T-cell (primary cell): ENCODE results near the gene PDXDC1. TPM values are rescaled to one million over a fixed set of nuclear protein-coding genes. Genes with fewer than 3 reads are reported as not detected.

Experiments used
- ATAC-seq, 4 experiments: fragments of 200-7000 bp in 3 of 4; fragments of 150-1000 bp in 1 of 4; cut with Tn5 transposase; replicated peaks in 1 of 4; 1 replicate in 3 of 4; 2 replicates in 1 of 4; pipeline ENCODE4 v1.10.0; 2021; ENCODE audit warnings: moderate library complexity in 3 of 4, mild to moderate bottlenecking in 2 of 4, moderate number of reproducible peaks in 1 of 4
- CTCF ChIA-PET, 2 donors: fragments of 300-600 bp; sonication (Branson Sonifier 250); formaldehyde crosslinking; loops; one replicate each; lab custom pipeline; 2022; ENCODE audit warnings: antibody characterized with exemption in 2 of 2; lab: Charles Lee
- POLR2A ChIA-PET, 2 donors: fragments of 300-600 bp; sonication (Branson Sonifier 250); formaldehyde crosslinking; loops; one replicate each; lab custom pipeline; 2022; ENCODE audit warnings: antibody characterized with exemption in 2 of 2; lab: Charles Lee
- DNase-seq, 35 experiments: peaks; one replicate each; pipeline versions ENCODE4 v3.0.0 to v3.0.0-alpha.2; 2013 to 2023
- H3K27ac ChIP-seq: one replicate; pipeline ENCODE4 v1.5.1; 2013; ENCODE audit warnings: low read length
- H3K27me3 ChIP-seq, 2 experiments: replicated peaks in 1 of 2; 1 replicate in 1 of 2; 2 replicates in 1 of 2; pipeline versions ENCODE4 v1.6.1 to v1.7.0; 2013; ENCODE audit warnings: low read length in 1 of 2, mixed read lengths in 1 of 2; ENCODE audit not compliant: control insufficient read depth in 2 of 2, insufficient read depth in 2 of 2; ENCODE audit errors: extremely low read depth in 1 of 2
- H3K36me3 ChIP-seq, 2 donors: 1 replicate in 1 of 2; 2 replicates in 1 of 2; pipeline versions ENCODE4 v1.6.1 to v1.7.0; 2013; ENCODE audit warnings: low read length in 1 of 2; ENCODE audit not compliant: control insufficient read depth in 2 of 2, insufficient read depth in 1 of 2; ENCODE audit errors: extremely low read depth in 1 of 2
- H3K4me1 ChIP-seq, 2 experiments: 1 replicate in 1 of 2; 2 replicates in 1 of 2; pipeline versions ENCODE4 v1.6.1 to v1.7.0; 2013; ENCODE audit warnings: low read length in 2 of 2, mixed read lengths in 1 of 2; ENCODE audit not compliant: insufficient read depth in 2 of 2, control insufficient read depth in 1 of 2; ENCODE audit errors: extremely low read depth in 1 of 2
- H3K4me3 ChIP-seq, 2 donors: 1 replicate in 1 of 2; 2 replicates in 1 of 2; pipeline versions ENCODE4 v1.5.1 to v1.7.0; 2013; ENCODE audit warnings: mild to moderate bottlenecking in 2 of 2, low read length in 1 of 2, moderate library complexity in 1 of 2; ENCODE audit not compliant: control insufficient read depth in 1 of 2; ENCODE audit errors: extremely low read depth in 1 of 2
- H3K9me3 ChIP-seq: 2 replicates; pipeline ENCODE4 v1.7.0; 2013
- H3K27ac Mint-ChIP-seq, 2 donors: one replicate each; pipeline ENCODE4 v1.8.0; 2020 to 2021; ENCODE audit warnings: mild to moderate bottlenecking in 2 of 2, mixed read lengths in 2 of 2
- H3K27me3 Mint-ChIP-seq, 2 donors: one replicate each; pipeline ENCODE4 v1.8.0; 2021 to 2022; ENCODE audit warnings: mixed read lengths in 2 of 2
- H3K36me3 Mint-ChIP-seq: one replicate; pipeline ENCODE4 v1.8.0; 2021; ENCODE audit warnings: mixed read lengths
- H3K4me1 Mint-ChIP-seq, 3 donors: one replicate each; pipeline ENCODE4 v1.8.0; 2020 to 2022; ENCODE audit warnings: mixed read lengths in 3 of 3, mild to moderate bottlenecking in 1 of 3
- H3K4me3 Mint-ChIP-seq, 3 donors: one replicate each; pipeline ENCODE4 v1.8.0; 2020 to 2022; ENCODE audit warnings: mild to moderate bottlenecking in 3 of 3, mixed read lengths in 3 of 3, moderate library complexity in 3 of 3
- H3K9me3 Mint-ChIP-seq, 3 donors: one replicate each; pipeline ENCODE4 v1.8.0; 2020 to 2022; ENCODE audit warnings: mixed read lengths in 3 of 3
- WGBS: methylation state at CpG from one replicate; pipeline ENCODE4 v1.1.5; 2013; ENCODE audit warnings: missing lambda C conversion rate; ENCODE audit not compliant: insufficient coverage; 5-methylcytosine and 5-hydroxymethylcytosine counted together
- total RNA-seq, 35 experiments: library from RNA in 6 of 35; stranded (reverse) in 6 of 35; fragments of 120-200 nt in 1 of 35; gene quantifications; one replicate each; pipeline versions ENCODE4 v1.2.1 to v1.2.4 and lab custom pipeline; 2013 to 2026

The PDXDC1 gene
- total RNA-seq, 5 donors from 2014 or later (not counting 1 experiment from before 2014, with no cell fraction given) = 63.3 to 84.7 (median 72.4) TPM

DNA sequence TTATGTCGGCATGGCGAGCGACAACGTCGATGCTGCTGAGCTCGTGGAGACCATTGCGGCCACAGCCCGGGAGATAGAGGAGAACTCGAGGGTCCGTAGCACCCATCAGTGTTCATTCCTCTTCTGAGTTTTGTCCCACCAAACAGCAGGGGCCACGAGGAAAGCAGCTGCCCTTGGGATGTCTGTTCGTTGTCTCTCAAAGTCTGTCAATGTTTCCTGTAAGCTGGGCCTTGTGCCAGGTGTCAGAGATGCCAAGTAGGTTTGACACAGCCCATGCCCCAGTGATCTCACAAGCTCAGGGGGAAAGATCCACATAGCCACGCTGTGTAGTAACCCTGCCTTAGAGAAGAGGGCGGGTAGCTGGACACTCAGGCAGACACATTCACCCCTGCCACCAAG lies 58.5 kb downstream of the PDXDC1 start:
- peaks cover 0 to 20% of the 10 kb centered on the region in 2 experiments for H3K4me1 ChIP-seq
- 90% methylated on average over 12 of the region's 14 CpGs for WGBS
- ChIA-PET CTCF (no interaction called here), POLR2A (no interaction called here)
- H3K4me3 ChIP-seq = no peak overlapping the region
- no peak overlapping the region for H3K27ac ChIP-seq
- no peak for DNase-seq
- H3K36me3 Mint-ChIP-seq = peaks cover 61% of the 10 kb centered on the region
- peaks cover 17 to 20% (median 18%) of the 10 kb centered on the region in 3 donors for H3K4me1 Mint-ChIP-seq
- ATAC-seq = no peak
- H3K4me3 Mint-ChIP-seq = no peak overlapping the region
- no peaks in the 10 kb centered on the region for H3K9me3 Mint-ChIP-seq
- H3K27me3 Mint-ChIP-seq = no peaks in the 10 kb centered on the region
- H3K27ac Mint-ChIP-seq = no peak overlapping the region
- H3K9me3 ChIP-seq = no peaks in the 10 kb centered on the region
- H3K36me3 ChIP-seq = peaks cover 20 to 84% of the 10 kb centered on the region in 2 donors
- H3K27me3 ChIP-seq = no peaks in the 10 kb centered on the region

DNA sequence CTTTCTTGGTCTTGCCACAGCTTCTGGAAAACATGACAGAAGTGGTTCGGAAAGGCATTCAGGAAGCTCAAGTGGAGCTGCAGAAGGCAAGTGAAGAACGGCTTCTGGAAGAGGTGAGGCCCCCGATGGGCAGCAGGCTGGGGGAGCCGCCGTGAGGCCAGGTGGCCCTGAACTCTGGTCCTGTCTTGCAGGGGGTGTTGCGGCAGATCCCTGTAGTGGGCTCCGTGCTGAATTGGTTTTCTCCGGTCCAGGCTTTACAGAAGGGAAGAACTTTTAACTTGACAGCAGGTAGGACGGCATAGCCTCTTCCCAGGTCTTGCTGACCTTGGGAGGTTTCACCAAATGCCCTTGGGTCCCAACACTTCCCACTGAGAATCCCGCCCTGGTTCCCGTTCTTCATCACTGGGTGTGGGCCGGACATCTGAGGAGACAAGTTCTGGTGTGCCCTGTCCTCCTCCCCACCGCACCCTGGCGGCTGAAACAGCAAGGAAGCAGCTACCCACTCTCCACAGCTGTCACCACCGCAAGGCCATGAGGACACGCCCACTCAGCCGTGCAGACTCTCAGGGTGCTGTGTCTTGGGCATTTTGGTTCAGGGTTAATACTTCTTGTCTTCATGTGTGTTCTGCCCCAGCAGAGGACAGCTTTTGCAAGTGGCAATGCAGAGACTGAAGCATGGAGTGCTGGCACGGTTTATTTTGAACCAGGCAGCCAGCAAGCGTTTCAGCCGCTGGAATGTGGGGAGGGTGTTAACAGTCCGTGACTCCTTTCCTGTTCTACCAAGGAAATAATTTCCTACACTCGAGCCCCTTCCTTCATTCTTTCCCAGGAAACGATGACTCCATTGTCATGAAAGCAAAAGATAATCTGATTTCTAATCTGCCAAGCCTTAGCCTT lies 59.7 kb downstream of the PDXDC1 start:
- ATAC-seq = no peak
- Histone ChIP-seq H3K4me3 (no peak overlapping the region), H3K27ac (no peak overlapping the region), H3K4me1 (peaks cover 0 to 20% of the 10 kb centered on the region in 2 experiments), H3K27me3 (no peaks in the 10 kb centered on the region), H3K9me3 (no peaks in the 10 kb centered on the region), H3K36me3 (peaks cover 23 to 84% of the 10 kb centered on the region in 2 donors)
- ChIA-PET CTCF (no interaction called here), POLR2A (no interaction called here)
- Mint-ChIP-seq H3K4me3 (no peak overlapping the region), H3K27me3 (no peaks in the 10 kb centered on the region), H3K27ac (peak overlapping the region in 1 of 2 donors; percentile 22), H3K4me1 (peaks cover 17 to 20% (median 18%) of the 10 kb centered on the region in 3 donors), H3K36me3 (peaks cover 59% of the 10 kb centered on the region), H3K9me3 (no peaks in the 10 kb centered on the region)
- WGBS = 97% methylated on average over 17 of the region's 23 CpGs
- no peak for DNase-seq

DNA sequence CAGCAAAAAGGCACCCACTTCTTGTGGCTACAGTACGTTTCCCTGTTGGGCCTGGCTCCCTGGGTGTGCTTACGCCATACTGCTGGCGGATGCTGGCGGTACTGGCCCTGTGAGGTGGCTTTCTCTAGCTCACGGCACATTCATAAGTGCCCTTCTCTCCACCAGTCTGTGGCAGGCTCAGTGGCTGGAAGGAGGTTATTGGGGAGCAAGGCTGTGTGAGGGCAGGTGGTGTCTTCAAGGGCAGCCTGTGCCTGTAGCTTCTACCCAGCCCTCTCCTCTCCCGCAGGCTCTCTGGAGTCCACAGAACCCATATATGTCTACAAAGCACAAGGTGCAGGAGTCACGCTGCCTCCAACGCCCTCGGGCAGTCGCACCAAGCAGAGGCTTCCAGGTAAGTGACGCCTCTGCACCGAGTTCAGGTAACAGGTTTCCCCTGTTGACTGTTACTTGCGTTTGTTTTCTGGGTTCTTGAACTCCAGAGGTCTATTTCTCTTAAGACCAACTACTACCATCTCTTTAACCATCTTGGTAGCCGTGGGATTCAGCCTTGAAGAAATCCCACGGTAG lies 60.4 kb downstream of the PDXDC1 start:
- H3K36me3 Mint-ChIP-seq = peaks cover 61% of the 10 kb centered on the region
- no peaks in the 10 kb centered on the region for H3K9me3 Mint-ChIP-seq
- H3K27ac Mint-ChIP-seq = no peak overlapping the region

DNA sequence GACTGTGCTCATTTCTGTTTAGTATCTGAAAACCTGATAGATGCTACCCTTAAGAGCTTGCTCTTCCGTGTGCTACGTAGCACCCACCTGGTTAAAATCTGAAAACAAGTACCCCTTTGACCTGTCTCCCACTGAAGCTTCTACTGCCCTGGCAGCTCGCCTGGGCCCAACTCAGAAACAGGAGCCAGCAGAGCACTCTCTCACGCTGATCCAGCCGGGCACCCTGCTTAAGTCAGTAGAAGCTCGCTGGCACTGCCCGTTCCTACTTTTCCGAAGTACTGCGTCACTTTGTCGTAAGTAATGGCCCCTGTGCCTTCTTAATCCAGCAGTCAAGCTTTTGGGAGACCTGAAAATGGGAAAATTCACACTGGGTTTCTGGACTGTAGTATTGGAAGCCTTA lies 62.2 kb downstream of the PDXDC1 start:
- CTCF ChIA-PET = no interaction called here
- POLR2A ChIA-PET = no interaction called here
- peaks cover 23 to 90% of the 10 kb centered on the region in 2 donors for H3K36me3 ChIP-seq
- H3K9me3 ChIP-seq = no peaks in the 10 kb centered on the region
- Mint-ChIP-seq H3K9me3 (no peaks in the 10 kb centered on the region), H3K36me3 (peaks cover 61% of the 10 kb centered on the region), H3K4me1 (peaks cover 6 to 8% (median 6%) of the 10 kb centered on the region in 3 donors), H3K27me3 (no peaks in the 10 kb centered on the region), H3K27ac (no peak overlapping the region), H3K4me3 (no peak overlapping the region)
- WGBS = 76% methylated on average over 4 of the region's 10 CpGs
- H3K27me3 ChIP-seq = no peaks in the 10 kb centered on the region
- DNase-seq (no peak), ATAC-seq (no peak)
- H3K27ac ChIP-seq = no peak overlapping the region
- no peak overlapping the region for H3K4me3 ChIP-seq
- H3K4me1 ChIP-seq = peaks cover 0 to 6% of the 10 kb centered on the region in 2 experiments

More for the DNA sequence above, 60.4 kb downstream of the PDXDC1 start:
- Histone ChIP-seq H3K4me3 (no peak overlapping the region), H3K27me3 (no peaks in the 10 kb centered on the region), H3K27ac (no peak overlapping the region), H3K36me3 (peaks cover 23 to 88% of the 10 kb centered on the region in 2 donors), H3K4me1 (peaks cover 0 to 20% of the 10 kb centered on the region in 2 experiments), H3K9me3 (no peaks in the 10 kb centered on the region)
- Mint-ChIP-seq H3K4me3 (no peak overlapping the region), H3K27me3 (no peaks in the 10 kb centered on the region), H3K4me1 (peaks cover 17 to 20% (median 17%) of the 10 kb centered on the region in 3 donors)
- no peak for DNase-seq
- WGBS = 89% methylated on average over 13 of the region's 15 CpGs
- POLR2A ChIA-PET = no interaction called here
- CTCF ChIA-PET = no interaction called here
- ATAC-seq = no peak

DNA sequence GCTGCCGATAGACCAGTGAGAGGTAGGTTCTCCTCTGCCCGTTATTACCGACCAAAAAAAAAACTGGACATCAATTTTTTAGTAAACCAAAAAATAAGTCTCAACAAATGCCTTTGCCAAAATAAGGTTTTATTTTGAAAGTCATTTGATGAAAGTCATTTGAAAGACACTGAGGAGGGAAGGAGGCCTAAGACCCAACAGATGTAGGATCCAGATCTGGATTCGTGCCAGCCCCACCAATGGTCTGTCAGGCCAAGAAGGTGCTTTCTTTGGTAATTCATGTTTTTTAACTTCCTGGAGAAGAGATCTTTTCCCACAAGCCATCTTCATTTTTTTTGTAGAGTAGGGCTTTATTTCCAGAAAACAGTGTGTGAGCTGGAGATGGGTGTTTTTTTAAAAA lies 62.9 kb downstream of the PDXDC1 start:
- Histone ChIP-seq H3K9me3 (no peaks in the 10 kb centered on the region), H3K4me1 (no peaks in the 10 kb centered on the region), H3K36me3 (peaks cover 23 to 84% of the 10 kb centered on the region in 2 donors), H3K4me3 (no peak overlapping the region), H3K27ac (no peak overlapping the region), H3K27me3 (no peaks in the 10 kb centered on the region)
- Mint-ChIP-seq H3K36me3 (peaks cover 55% of the 10 kb centered on the region), H3K4me3 (no peak overlapping the region), H3K4me1 (peaks cover under 1 to 2% (median 1%) of the 10 kb centered on the region in 3 donors), H3K9me3 (no peaks in the 10 kb centered on the region), H3K27ac (peak overlapping the region; percentile 17 to 39), H3K27me3 (no peaks in the 10 kb centered on the region)
- WGBS = no CpG with 5 or more reads among the region's 4 CpGs
- ChIA-PET POLR2A (no interaction called here), CTCF (no interaction called here)
- ATAC-seq = no peak
- DNase-seq = no peak

DNA sequence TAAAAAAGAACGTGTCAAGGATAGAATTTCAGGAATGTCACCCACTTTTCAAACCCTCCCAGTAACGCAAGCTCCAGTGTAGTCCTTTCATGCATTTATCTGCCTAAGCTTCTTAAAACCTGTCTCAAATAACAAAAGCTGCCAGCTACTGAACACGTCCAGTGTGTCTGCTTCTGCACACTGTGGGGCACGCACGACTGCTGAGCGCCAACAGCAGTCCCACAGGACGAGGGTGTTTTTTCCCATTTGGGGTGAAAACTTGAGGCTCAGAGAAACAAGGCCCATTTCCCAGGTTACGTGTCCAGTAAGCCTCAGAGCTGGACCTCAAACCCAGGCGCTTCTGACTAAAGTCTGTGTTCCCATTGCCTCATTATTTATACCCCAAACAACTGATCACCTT lies 63.9 kb downstream of the PDXDC1 start:
- H3K9me3 Mint-ChIP-seq = no peaks in the 10 kb centered on the region
- CTCF ChIA-PET = no interaction called here
- 94% methylated on average over 9 of the region's 9 CpGs for WGBS
- H3K27ac Mint-ChIP-seq = no peak overlapping the region
- ATAC-seq (no peak), DNase-seq (no peak)
- Histone ChIP-seq H3K4me1 (no peaks in the 10 kb centered on the region), H3K9me3 (no peaks in the 10 kb centered on the region), H3K36me3 (peaks cover 23 to 77% of the 10 kb centered on the region in 2 donors), H3K27me3 (no peaks in the 10 kb centered on the region), H3K4me3 (no peak overlapping the region), H3K27ac (no peak overlapping the region)
- peaks cover 46% of the 10 kb centered on the region for H3K36me3 Mint-ChIP-seq
- no peak overlapping the region for H3K4me3 Mint-ChIP-seq
- no peaks in the 10 kb centered on the region for H3K27me3 Mint-ChIP-seq
- POLR2A ChIA-PET = no interaction called here
- H3K4me1 Mint-ChIP-seq = no peaks in the 10 kb centered on the region
